Tibial nerve (tissue), 4 donors: ENCODE measurements around the gene DHRSX. TPM values are rescaled to one million over a fixed set of nuclear protein-coding genes. Genes with fewer than 3 reads are reported as not detected.
"Not testable (repeated sequence)": the region's sequence is repeated elsewhere in the genome, so short reads cannot be mapped to it uniquely, and the experiment has no call there.

ENCODE experiments used
- DNase-seq, 2 donors: peaks; one replicate each; pipeline ENCODE4 v3.0.0-alpha.2; 2019; ENCODE audit warnings: low spot score in 2 of 2
- H3K27ac ChIP-seq, 4 donors: fragments of 200-600 bp; sonication (generic) in 3 of 4; one replicate each; pipeline ENCODE4 v1.5.1; 2017 to 2019; ENCODE audit warnings: mild to moderate bottlenecking in 1 of 4
- H3K27me3 ChIP-seq, 2 donors: fragments of 200-600 bp; sonication (generic) in 1 of 2; one replicate each; pipeline versions ENCODE4 v1.5.1 to v1.6.0; 2017 to 2019
- H3K36me3 ChIP-seq, 3 donors: fragments of 200-600 bp; sonication (generic); one replicate each; pipeline ENCODE4 v1.5.1; 2018 to 2019
- H3K4me1 ChIP-seq, 4 donors: fragments of 200-600 bp; sonication (generic) in 3 of 4; one replicate each; pipeline ENCODE4 v1.5.1; 2017 to 2019
- H3K4me3 ChIP-seq, 4 donors: fragments of 200-600 bp; sonication (generic) in 3 of 4; one replicate each; pipeline ENCODE4 v1.5.1; 2017 to 2019; ENCODE audit warnings: mild to moderate bottlenecking in 1 of 4, moderate library complexity in 1 of 4
- H3K9me3 ChIP-seq, 4 donors: fragments of 200-600 bp; sonication (generic) in 3 of 4; one replicate each; pipeline ENCODE4 v1.5.1; 2017 to 2019
- EP300 ChIP-seq, 2 donors: sonication (generic); formaldehyde crosslinking; IDR thresholded peaks; one replicate each; pipeline ENCODE4 v1.6.1; 2017; ENCODE audit warnings: antibody characterized with exemption in 2 of 2, mild to moderate bottlenecking in 1 of 2
- POLR2A ChIP-seq, 2 donors: fragments of 450-650 bp; IDR thresholded peaks; one replicate each; pipeline ENCODE4 v1.6.1; 2017; ENCODE audit warnings: antibody characterized with exemption in 2 of 2, mild to moderate bottlenecking in 2 of 2, moderate library complexity in 2 of 2
- WGBS, 2 donors: methylation state at CpG; one replicate each; pipeline ENCODE4 v1.1.5; 2018; 5-methylcytosine and 5-hydroxymethylcytosine counted together
- total RNA-seq, 4 donors: library from RNA; depleted of rRNA; stranded (reverse); fragments of >200 nt; gene quantifications; one replicate each; pipeline ENCODE4 v1.1.0, GENCODE V29; 2016
- TF ChIP-seq, protein P1 (sequence below), 5 experiments: fragments of 200-600 bp in 3 of 5; fragments of 450-650 bp in 2 of 5; sonication (generic) in 3 of 5; IDR thresholded peaks; one replicate each; pipeline ENCODE4 v1.5.1; 2016 to 2019; ENCODE audit warnings: antibody characterized with exemption in 5 of 5, mild to moderate bottlenecking in 3 of 5, moderate library complexity in 2 of 5

DHRSX gene
- total RNA-seq, 4 donors from 2014 or later = 20.3 to 44.3 (median 31.7) TPM

DNA sequence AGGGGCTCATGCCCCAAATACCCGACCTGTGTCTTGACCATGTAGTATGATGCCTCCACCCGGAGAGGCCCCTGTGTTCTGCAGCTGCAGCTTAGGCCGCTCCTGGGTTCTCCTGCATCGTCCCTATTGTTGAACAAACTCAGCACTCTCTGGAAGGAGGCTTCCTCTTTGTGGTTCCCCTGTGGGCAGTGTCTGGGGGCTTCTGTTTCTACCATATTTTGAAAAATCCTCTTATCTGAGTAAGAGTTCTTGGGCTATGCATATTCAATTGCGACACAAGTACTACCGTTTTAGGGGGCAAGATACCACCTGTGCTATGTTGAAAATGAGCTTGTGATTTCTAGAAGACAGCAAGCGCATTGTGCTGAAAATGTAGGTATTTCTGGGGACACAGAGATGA is 276.6 kb downstream of the DHRSX start:
- Histone ChIP-seq H3K4me3 (no peak overlapping the region), H3K36me3 (peaks cover 0 to 63% (median 0%) of the 10 kb centered on the region in 3 donors), H3K27me3 (no peaks in the 10 kb centered on the region), H3K9me3 (peaks cover 3 to 23% (median 7%) of the 10 kb centered on the region in 4 donors), H3K4me1 (no peaks in the 10 kb centered on the region), H3K27ac (no peak overlapping the region)
- TF ChIP-seq, protein P1, sequence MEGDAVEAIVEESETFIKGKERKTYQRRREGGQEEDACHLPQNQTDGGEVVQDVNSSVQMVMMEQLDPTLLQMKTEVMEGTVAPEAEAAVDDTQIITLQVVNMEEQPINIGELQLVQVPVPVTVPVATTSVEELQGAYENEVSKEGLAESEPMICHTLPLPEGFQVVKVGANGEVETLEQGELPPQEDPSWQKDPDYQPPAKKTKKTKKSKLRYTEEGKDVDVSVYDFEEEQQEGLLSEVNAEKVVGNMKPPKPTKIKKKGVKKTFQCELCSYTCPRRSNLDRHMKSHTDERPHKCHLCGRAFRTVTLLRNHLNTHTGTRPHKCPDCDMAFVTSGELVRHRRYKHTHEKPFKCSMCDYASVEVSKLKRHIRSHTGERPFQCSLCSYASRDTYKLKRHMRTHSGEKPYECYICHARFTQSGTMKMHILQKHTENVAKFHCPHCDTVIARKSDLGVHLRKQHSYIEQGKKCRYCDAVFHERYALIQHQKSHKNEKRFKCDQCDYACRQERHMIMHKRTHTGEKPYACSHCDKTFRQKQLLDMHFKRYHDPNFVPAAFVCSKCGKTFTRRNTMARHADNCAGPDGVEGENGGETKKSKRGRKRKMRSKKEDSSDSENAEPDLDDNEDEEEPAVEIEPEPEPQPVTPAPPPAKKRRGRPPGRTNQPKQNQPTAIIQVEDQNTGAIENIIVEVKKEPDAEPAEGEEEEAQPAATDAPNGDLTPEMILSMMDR (IDR thresholded peaks at IDR 0.05) = no peak
- 61 to 75% methylated on average over 7 of the region's 7 CpGs for WGBS, 2 donors
- DNase-seq = no peak

DNA sequence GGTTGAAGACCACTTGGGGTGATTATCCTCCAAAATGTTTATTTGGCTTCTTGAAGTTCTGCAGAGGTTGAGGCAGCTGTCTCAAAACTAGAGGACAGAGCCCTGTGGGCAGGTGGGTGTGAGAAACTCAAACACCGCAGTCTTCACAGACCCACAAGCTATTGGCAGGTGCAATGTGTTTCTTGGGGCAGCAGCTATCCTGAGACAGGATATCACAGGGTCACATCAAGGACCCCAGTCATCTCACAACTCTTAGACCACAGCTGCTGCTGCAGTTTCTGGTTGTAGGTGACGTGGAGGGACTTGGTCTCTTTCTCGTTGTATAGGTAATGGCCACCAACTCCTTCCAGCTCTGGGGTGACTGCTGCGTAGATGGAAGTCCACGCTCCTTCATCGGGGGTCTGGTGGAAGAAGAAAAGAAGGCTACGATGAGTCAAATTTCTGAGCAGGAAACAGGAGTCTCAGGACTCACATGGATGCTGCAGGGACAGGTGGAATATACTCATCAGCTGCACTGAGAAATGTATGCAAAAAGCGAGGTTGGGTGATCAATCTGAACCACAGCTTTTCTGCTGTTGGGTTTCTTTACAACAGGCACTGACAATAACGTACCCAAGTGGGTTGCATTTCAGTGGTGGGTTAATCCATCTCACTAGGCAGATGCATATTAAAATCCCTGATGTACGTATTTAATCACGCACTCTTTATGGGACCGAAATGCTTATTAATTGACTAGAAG is 279.8 kb downstream of the DHRSX start:
- no peak for DNase-seq
- peaks cover 3 to 55% (median 10%) of the 10 kb centered on the region in 4 donors for H3K9me3 ChIP-seq
- WGBS, 2 donors = 94 to 96% methylated on average over 12 of the region's 12 CpGs
- no peaks in the 10 kb centered on the region for H3K4me1 ChIP-seq
- TF ChIP-seq EP300 (IDR thresholded peaks at IDR 0.05) (no peak), POLR2A (IDR thresholded peaks at IDR 0.05) (no peak)
- TF ChIP-seq, protein P1 (IDR thresholded peaks at IDR 0.05) = no peak
- H3K36me3 ChIP-seq = peaks cover 0 to 79% (median 0%) of the 10 kb centered on the region in 3 donors
- H3K4me3 ChIP-seq = no peak overlapping the region
- H3K27me3 ChIP-seq = no peaks in the 10 kb centered on the region
- no peak overlapping the region for H3K27ac ChIP-seq

DNA sequence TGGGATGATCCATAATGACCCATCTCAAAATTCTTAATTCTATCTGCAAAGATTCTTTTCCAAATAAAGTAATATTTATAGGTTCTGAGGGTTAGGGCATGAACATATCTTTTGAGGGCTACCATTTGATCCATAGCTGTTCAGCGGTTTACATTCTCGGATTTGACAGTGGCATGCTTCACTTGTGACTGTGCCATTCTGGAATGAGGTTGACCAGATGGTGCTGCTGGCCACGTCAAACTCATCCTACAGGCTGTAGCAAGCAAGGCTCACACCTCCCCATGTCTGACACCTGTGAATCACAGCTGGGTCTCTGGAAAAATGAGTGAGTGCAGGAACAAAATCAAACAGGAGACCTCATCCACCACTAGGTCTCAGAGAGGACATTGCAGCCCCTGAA is 280.5 kb downstream of the DHRSX start:
- no peaks in the 10 kb centered on the region for H3K27me3 ChIP-seq
- no peak for DNase-seq
- TF ChIP-seq EP300 (IDR thresholded peaks at IDR 0.05) = no peak
- no peaks in the 10 kb centered on the region for H3K4me1 ChIP-seq
- no peak overlapping the region for H3K27ac ChIP-seq
- peaks cover 3 to 62% (median 10%) of the 10 kb centered on the region in 4 donors for H3K9me3 ChIP-seq
- 97 to 98% methylated on average over 3 of the region's 3 CpGs for WGBS, 2 donors
- no peak overlapping the region for H3K4me3 ChIP-seq
- H3K36me3 ChIP-seq = peaks cover 0 to 75% (median 0%) of the 10 kb centered on the region in 3 donors

- H3K27me3 ChIP-seq, DNase-seq, H3K4me1 ChIP-seq, H3K4me3 ChIP-seq, H3K27ac ChIP-seq: not testable (repeated sequence)
- Histone ChIP-seq H3K9me3 (peaks cover 0 to 61% (median 3%) of the 10 kb centered on the region in 4 donors), H3K36me3 (peaks cover 0 to 38% (median 0%) of the 10 kb centered on the region in 3 donors)
- 94 to 95% methylated on average over 7 of the region's 7 CpGs for WGBS, 2 donors
These were observed 286.5 kb downstream of the DHRSX start for GRCh38 chrX:2214138-2214823.

DNA sequence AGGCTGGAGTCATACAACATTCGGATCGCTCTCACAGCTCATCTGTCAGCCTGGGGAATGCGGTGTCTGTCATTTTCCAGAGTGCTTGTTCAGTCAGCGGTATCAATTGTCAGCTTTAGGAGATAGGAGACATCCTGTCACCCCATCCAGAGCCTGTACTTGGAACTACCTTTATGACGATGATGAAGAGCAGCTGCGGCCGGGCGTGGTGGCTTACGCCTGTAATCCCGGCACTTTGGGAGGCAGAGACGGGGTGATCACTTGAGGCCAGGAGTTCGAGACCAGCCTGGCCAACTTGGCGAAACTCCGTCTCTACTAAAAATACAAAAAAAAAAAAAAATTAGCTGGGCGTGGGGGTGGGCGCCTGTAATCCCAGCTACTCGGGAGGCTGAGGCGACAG is 289.1 kb downstream of the DHRSX start:
- not testable (repeated sequence) for H3K4me1 ChIP-seq, DNase-seq, H3K27ac ChIP-seq, H3K4me3 ChIP-seq, H3K27me3 ChIP-seq
- 91 to 95% methylated on average over 18 of the region's 18 CpGs for WGBS, 2 donors
- Histone ChIP-seq H3K36me3 (peaks cover 0 to 16% (median 0%) of the 10 kb centered on the region in 3 donors), H3K9me3 (peaks cover 0 to 35% (median 0%) of the 10 kb centered on the region in 4 donors)

DNA sequence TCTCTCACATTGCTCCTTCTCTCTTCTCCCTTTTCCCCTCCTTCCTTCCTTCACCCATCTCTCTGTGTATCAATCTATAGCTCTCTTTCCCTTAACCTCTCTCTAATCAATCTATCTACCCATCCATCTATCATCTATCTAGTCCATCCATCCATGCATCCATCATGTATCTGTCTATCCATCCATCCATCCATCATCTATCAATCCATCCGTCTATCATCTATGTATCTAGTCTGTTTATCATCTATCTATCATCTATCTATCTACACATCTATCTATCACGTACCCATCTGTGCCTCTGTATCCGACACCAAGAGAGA is 307.5 kb downstream of the DHRSX start:
- Histone ChIP-seq H3K27me3 (no peaks in the 10 kb centered on the region), H3K36me3 (no peaks in the 10 kb centered on the region), H3K27ac (no peak overlapping the region), H3K4me3 (no peak overlapping the region), H3K9me3 (peaks cover 0 to 9% (median 0%) of the 10 kb centered on the region in 4 donors), H3K4me1 (no peaks in the 10 kb centered on the region)
- no peak for DNase-seq
- WGBS, 2 donors = 94 to 95% methylated on average over 3 of the region's 3 CpGs
- no peak for TF ChIP-seq EP300 (IDR thresholded peaks at IDR 0.05)
- no peak for TF ChIP-seq POLR2A (IDR thresholded peaks at IDR 0.05)
- TF ChIP-seq, protein P1 (IDR thresholded peaks at IDR 0.05) = no peak
